ENCODE data around the gene IFITM1.
"Not testable (repeated sequence)": the region's sequence is repeated elsewhere in the genome, so short reads cannot be mapped to it uniquely, and the experiment has no call there.

IFITM1 gene

GRCh38 chr11:350033-350722, 36.3 kb downstream of the IFITM1 start:
- not testable (repeated sequence) for DNase-seq

- DNase-seq, result no peak
Observed at GRCh38 chr11:350723-351255, 36.9 kb downstream of the IFITM1 start.

- no peak for DNase-seq
Observed at GRCh38 chr11:351411-351810, 37.6 kb downstream of the IFITM1 start.

- no peak for DNase-seq
Observed at GRCh38 chr11:352456-353031, 38.7 kb downstream of the IFITM1 start.

- DNase-seq, result no peak
Observed at GRCh38 chr11:353179-353873, 39.5 kb downstream of the IFITM1 start.

- peak; percentile 84 to 93 for DNase-seq
Observed at GRCh38 chr11:355581-356458, 42.0 kb downstream of the IFITM1 start.

- DNase-seq, result no peak
Observed at GRCh38 chr11:356610-357009, 42.8 kb downstream of the IFITM1 start.

- DNase-seq, result no peak
Observed at GRCh38 chr11:357582-357981, 43.7 kb downstream of the IFITM1 start.

GRCh38 chr11:358129-358800, 44.4 kb downstream of the IFITM1 start:
- DNase-seq, result no peak

GRCh38 chr11:359181-359714, 45.4 kb downstream of the IFITM1 start:
- DNase-seq, result no peak

- peak in 1 of 2 donors; percentile 0 for DNase-seq
Observed at GRCh38 chr11:360326-361280, 46.8 kb downstream of the IFITM1 start.

GRCh38 chr11:362642-363442, 49.0 kb downstream of the IFITM1 start:
- no peak for DNase-seq

- DNase-seq, result not testable (repeated sequence)
Observed at GRCh38 chr11:363443-363805, 49.6 kb downstream of the IFITM1 start.

GRCh38 chr11:363948-364761, 50.3 kb downstream of the IFITM1 start:
- peak; percentile 58 to 63 for DNase-seq
